ENCODE measurements around the gene SEMA3B. TPM values are rescaled to one million over a fixed set of nuclear protein-coding genes. Genes with fewer than 3 reads are reported as not detected.

SEMA3B gene
- 100 to 1,000 TPM in 1 of 2 donors, 10 to 100 TPM in 1; 71.1 to 116 TPM for total RNA-seq

- Histone ChIP-seq H3K4me3 (peak within 1 kb of the TSS; percentile 4 to 16), H3K27me3 (no peaks in the 10 kb centered on the region), H3K36me3 (replicated peaks in 1 of 2; ENCODE audit: insufficient read depth in 1 of 2, low read depth in 2 of 2) (no peaks in the 10 kb centered on the region), H3K27ac (peak within 1 kb of the TSS; percentile 93 to 97 (median 94)), H3K4me1 (peaks cover 97% of the 10 kb centered on the region), H3K9me3 (no peaks in the 10 kb centered on the region)
- peak; percentile 75 for ATAC-seq
- intact Hi-C loops (cut with DNase I): no loop called here
- TF ChIP-seq POLR2A (IDR thresholded peaks at IDR 0.05) (peak; percentile 84 to 90 (median 85)), CTCF (IDR thresholded peaks at IDR 0.05) (peak in 1 of 7 experiments; percentile 9)
- WGBS, 2 donors: 10 to 28% methylated on average over 15 to 21 of the region's 21 CpGs
- peak; percentile 92 to 97 (median 96) for DNase-seq
Observed at GRCh38 chr3:50268703-50269451, at the start of gene SEMA3B. Gene SEMA3B (plus strand): TSS chr3:50269147. CDS start chr3:50269241, 94 bp downstream.

GRCh38 chr3:50219285-50219684 is 49.7 kb upstream of the SEMA3B start:
- no peak for DNase-seq
- no peak overlapping the region for H3K27ac ChIP-seq
- 86% methylated on average over 5 of the region's 5 CpGs for WGBS, 2 donors
- no peaks in the 10 kb centered on the region for H3K9me3 ChIP-seq
- peaks cover 0 to 17% of the 10 kb centered on the region in 2 donors for H3K36me3 ChIP-seq (replicated peaks in 1 of 2; ENCODE audit: insufficient read depth in 1 of 2, low read depth in 2 of 2)
- ATAC-seq: no peak
- peaks cover 16% of the 10 kb centered on the region for H3K4me1 ChIP-seq
- no peak overlapping the region for H3K4me3 ChIP-seq
- intact Hi-C loops (cut with DNase I): no loop called here
- H3K27me3 ChIP-seq: no peaks in the 10 kb centered on the region
- TF ChIP-seq CTCF (IDR thresholded peaks at IDR 0.05) (no peak), POLR2A (IDR thresholded peaks at IDR 0.05) (no peak)

GRCh38 chr3:50220109-50220508 is 48.8 kb upstream of the SEMA3B start:
- no peak overlapping the region for H3K27ac ChIP-seq
- peaks cover 0 to 17% of the 10 kb centered on the region in 2 donors for H3K36me3 ChIP-seq (replicated peaks in 1 of 2; ENCODE audit: insufficient read depth in 1 of 2, low read depth in 2 of 2)
- ATAC-seq (no peak), DNase-seq (no peak)
- 46 to 54% methylated on average over 6 of the region's 6 CpGs for WGBS, 2 donors
- TF ChIP-seq CTCF (IDR thresholded peaks at IDR 0.05) (no peak), POLR2A (IDR thresholded peaks at IDR 0.05) (no peak)
- H3K9me3 ChIP-seq: no peaks in the 10 kb centered on the region
- H3K4me1 ChIP-seq: peaks cover 15% of the 10 kb centered on the region
- intact Hi-C loops (cut with DNase I): no loop called here
- no peak overlapping the region for H3K4me3 ChIP-seq
- H3K27me3 ChIP-seq: no peaks in the 10 kb centered on the region

GRCh38 chr3:50221051-50221410 is 47.9 kb upstream of the SEMA3B start:
- H3K27me3 ChIP-seq: no peaks in the 10 kb centered on the region
- H3K4me1 ChIP-seq: peaks cover 18% of the 10 kb centered on the region
- WGBS, 2 donors: 40 to 75% methylated on average over 2 to 4 of the region's 4 CpGs
- DNase-seq (no peak), ATAC-seq (no peak)
- no peak overlapping the region for H3K4me3 ChIP-seq
- intact Hi-C loops (cut with DNase I): no loop called here
- peaks cover 0 to 17% of the 10 kb centered on the region in 2 donors for H3K36me3 ChIP-seq (replicated peaks in 1 of 2; ENCODE audit: insufficient read depth in 1 of 2, low read depth in 2 of 2)
- peak overlapping the region in 1 of 4 donors; percentile 43 for H3K27ac ChIP-seq
- H3K9me3 ChIP-seq: no peaks in the 10 kb centered on the region
- no peak for TF ChIP-seq CTCF (IDR thresholded peaks at IDR 0.05)
- no peak for TF ChIP-seq POLR2A (IDR thresholded peaks at IDR 0.05)
